ENCODE data around the gene IKZF2.
A peak's percentile ranks its signal among the peaks of the same experiment; 100 is the strongest.

IKZF2 gene

DNA sequence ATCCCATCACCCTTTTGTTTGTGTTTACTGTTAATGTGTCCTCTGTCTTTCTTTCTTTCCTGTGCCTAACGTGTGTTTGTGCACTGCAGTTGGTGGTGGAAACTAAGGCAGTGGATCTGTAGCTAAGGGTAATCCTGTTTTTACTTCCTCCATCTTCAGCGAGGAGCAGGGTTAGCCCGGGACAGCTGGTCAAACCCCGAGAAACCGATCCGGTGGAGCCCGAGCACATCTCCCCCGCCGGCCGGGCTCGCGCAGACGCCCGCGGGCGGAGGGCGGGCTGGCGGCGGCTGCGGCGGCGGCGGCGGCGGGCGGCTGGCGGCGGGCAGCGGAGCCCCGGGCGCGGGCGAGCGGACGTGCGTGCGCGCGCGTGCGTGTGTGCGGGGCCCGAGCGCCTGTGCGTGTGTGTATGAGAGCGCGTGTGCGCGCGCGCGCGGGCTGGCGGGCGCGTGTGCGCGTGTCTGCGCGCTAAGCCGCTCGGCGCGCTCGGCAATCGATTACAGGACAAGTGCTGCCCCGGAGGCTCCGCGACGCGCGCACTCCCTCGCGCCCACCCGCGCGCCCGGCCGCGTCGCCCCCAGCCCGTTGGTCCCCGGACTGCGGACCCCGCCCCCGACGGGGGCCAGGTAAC, at the start of gene IKZF2:
Gene IKZF2, minus strand, starts transcription at position 176 of the 628 bp plus-strand sequence. CDS start 2,983 bp downstream, outside the sequence.
- peak; percentile 90 for DNase-seq

DNA sequence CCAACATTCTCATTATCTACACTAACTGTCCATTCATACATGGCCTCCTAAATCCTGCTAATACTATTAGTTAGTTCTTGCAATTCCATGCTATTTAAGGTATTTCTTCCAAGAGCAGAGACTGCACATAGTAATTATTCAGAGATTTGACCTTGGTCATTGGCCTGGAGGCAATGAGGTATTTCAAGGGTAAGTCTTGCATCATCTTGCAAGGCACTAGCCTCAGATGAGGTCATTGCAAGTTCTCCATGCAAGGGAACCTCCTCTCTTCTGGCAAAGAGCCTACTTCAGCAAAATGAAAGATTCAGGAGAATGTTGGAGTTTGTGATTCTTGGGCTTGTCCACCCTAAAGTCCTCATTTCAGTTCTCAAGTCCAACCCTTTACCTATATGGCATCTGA, 48.5 kb upstream of the IKZF2 start:
- DNase-seq: no peak

GRCh38 chr2:213189001-213189899, 37.8 kb upstream of the IKZF2 start:
- DNase-seq: no peak

DNA sequence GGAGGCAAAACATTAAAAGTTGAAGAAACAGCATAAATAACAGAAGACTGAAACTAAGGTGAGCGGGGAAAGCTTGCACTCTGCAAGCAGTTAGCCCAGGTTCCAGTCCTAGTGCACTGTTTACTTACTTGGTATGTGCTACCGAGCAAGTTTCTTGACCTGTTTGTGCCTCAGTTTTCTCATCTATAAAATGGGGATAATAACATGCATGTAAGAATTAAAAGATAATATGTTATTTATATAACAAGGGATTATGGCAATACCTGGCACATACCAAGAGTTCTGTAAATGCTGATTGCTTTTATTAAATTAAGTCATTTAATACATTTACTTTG, 37.1 kb upstream of the IKZF2 start:
- DNase-seq: no peak

DNA sequence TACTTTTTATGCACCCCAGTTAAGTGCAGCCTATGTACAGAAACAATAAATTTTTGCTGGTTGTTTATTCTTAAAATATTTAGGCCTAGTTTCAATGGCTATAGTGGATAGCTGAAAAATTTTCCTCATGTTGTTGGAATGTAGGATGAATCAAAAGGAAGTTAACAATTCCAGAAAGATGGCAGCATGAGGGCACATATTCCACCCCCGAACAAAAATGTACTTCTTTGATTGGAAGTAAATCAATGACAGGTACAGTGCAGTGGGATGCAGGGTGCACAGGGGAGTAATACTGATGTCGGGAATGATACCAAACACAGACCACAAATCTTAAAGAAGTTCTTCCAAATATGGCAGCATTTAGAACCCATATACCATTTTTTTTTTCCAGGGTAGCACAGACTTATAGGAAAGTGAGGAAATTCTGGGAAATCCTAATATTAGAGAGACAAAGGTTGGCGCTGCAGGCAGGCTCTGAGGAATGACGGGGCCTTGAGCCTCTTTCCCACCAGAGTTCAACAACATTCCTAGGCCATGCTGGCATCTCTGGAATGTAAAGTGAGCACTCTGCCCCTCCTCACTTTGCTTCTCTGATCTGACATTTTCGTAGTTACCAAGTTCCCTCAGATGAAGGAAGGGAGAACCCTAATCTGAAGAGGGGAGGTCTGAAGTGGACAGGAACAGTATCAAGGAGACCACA, 36.6 kb upstream of the IKZF2 start:
- DNase-seq: no peak

- no peak for DNase-seq
Measured at GRCh38 chr2:213187386-213187785, 36.0 kb upstream of the IKZF2 start.

GRCh38 chr2:213185147-213185822, 33.9 kb upstream of the IKZF2 start:
- no peak for DNase-seq

- no peak for DNase-seq
Measured at GRCh38 chr2:213181712-213182111, 30.3 kb upstream of the IKZF2 start.

GRCh38 chr2:213177679-213178078, 26.3 kb upstream of the IKZF2 start:
- DNase-seq: no peak

DNA sequence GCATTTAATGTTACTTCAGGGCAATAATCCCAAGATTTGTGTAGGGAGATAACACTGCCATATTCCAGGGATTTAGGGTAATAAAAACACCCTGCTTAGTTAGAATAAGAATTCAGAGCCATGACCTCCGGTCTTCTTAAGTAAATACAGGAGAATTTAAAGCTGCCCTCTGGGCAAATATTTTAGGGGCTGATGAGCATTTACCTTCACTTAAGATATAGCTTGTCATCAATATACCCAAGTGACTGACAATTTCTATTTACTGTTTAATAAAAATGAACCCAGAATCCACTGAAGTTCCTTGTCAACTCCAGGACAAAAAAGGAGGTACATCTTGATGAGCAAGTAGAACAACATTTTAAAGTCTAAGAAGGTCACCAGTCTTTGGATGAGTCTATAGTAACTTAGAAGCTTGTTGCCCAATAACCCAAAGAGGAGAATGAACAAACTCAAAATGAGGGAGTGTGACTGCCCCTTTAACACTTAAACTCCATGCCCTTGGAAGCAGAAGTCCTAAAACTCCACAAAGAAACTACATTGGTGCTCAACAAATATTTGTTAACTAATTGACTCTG, 24.3 kb upstream of the IKZF2 start:
- DNase-seq: no peak

- no peak for DNase-seq
Measured at GRCh38 chr2:213172641-213173040, 21.2 kb upstream of the IKZF2 start.

GRCh38 chr2:213171147-213171546, 19.7 kb upstream of the IKZF2 start:
- no peak for DNase-seq

GRCh38 chr2:213167271-213167930, 16.0 kb upstream of the IKZF2 start:
- no peak for DNase-seq

- no peak for DNase-seq
Measured at GRCh38 chr2:213166109-213166508, 14.7 kb upstream of the IKZF2 start.

- no peak for DNase-seq
Measured at GRCh38 chr2:213164263-213164662, 12.9 kb upstream of the IKZF2 start.

GRCh38 chr2:213162516-213163118, 11.2 kb upstream of the IKZF2 start:
- DNase-seq: no peak

DNA sequence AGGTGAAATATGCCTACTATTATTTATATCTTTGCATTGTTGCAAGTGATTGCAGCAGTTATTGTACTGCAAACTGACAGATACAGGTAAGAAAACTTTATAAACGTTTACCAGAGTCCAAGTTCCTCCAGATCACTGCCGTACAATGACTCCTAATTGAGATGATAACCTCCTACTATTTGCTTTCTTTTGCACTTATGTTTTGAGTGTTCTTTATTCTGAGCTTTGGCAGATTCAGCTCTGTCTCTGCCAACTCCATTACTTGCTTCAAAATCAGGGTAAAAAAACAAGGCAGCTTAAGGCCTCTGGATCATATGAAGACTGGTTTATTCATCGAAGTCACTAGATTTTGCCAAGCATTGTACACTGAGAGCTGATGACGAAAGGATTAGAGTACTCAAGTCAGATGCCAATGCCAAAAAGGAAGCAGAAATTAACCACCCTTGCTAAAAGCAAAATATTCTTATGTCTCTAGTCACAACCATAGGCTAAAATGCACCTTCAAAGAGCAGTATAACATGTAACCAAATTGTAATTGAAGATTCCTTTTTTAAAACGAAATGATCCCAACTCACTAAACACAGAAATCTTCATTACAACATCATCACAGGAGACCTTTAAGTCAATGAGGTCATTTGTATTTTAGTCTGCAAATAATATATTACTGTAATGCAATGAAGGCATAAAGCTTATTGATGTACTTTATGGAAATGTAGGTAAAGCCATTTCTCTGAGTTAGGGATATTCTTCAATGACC, 10.5 kb upstream of the IKZF2 start:
- DNase-seq: no peak

DNA sequence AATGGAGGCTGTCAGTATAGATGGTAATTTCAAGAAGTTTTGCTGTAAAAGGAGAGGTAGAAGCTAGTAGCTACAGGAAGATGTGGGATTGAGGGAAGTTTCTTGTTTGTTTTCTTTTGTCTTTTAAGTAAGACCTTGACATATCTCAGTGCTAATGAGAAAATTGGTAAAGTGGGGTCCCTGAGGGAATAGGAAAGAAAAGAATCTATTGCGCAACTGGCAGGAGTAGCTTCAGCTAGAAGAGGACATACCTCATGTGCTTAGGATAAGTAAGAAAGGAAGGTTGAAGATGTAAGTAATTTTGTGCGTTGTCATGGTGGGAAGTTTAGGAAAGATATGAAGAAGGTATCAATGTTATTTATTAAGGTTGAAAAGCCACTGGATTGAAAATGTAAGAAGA, 8.4 kb upstream of the IKZF2 start:
- DNase-seq: no peak

DNA sequence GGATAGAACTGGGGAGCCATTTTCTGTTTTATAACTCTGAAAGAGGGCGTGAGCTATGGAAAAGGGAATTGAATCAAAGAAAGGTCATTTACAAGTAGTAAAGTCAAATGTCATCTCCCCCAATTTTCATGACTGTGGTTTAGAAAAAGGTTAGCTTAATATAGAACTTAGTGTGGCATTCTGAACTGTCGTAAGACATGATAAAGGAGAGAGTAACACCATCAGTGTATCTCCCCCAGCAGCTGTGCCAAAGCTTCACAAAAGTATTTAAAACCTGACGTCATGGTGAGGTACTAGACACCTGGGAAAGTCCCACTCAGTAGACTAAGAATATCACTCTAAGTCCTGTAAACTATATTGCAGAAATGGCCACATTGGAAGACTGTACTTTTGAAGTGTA, 5.8 kb upstream of the IKZF2 start:
- DNase-seq: no peak

DNA sequence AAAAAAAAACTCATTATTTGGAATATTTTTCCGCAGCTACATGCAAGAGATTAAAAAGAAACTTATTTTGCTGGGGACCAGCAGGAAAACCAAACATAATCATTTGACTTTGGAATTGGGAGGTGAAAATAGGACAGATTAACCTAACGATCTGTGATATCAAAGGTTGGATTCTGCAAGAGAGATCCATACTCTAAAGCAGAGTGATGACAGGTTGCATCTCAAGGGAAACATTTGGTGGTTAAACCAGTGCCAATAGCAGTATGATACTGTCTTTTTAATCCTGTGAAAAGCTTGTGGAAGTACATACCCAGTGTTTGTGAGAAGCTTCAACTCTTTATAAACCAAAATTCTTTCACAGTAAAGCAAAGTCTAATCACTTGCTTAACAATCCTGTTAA, 5.3 kb upstream of the IKZF2 start:
- DNase-seq: no peak

- no peak for DNase-seq
Measured at GRCh38 chr2:213152888-213153287, 1.5 kb upstream of the IKZF2 start.
